Activated T-helper 2 cell treated with anti-CD3 and anti-CD28 coated beads, Interferon-gamma antibody, Interleukin-2, Interleukin-4, amounts not matched to agents 10 μg/mL and 5 μg/mL and 100 μg/mL, durations not matched to agents 14 hours and 24 hours and 36 hours (primary cell): ENCODE data around the gene RBP5. TPM values are rescaled to one million over a fixed set of nuclear protein-coding genes. Genes with fewer than 3 reads are reported as not detected.
A peak's percentile ranks its signal among the peaks of the same experiment; 100 is the strongest.
"Not testable (repeated sequence)": the region's sequence is repeated elsewhere in the genome, so short reads cannot be mapped to it uniquely, and the experiment has no call there.

Experiments used
- DNase-seq: peaks from one replicate; pipeline ENCODE4 v3.0.0; 2021; ENCODE audit warnings: low spot score
- H3K27ac Mint-ChIP-seq: one replicate; pipeline ENCODE4 v1.8.0; 2021; ENCODE audit warnings: mixed read lengths
- H3K27me3 Mint-ChIP-seq: one replicate; pipeline ENCODE4 v1.8.0; 2021; ENCODE audit warnings: low read depth, mixed read lengths
- H3K36me3 Mint-ChIP-seq: one replicate; pipeline ENCODE4 v1.8.0; 2021; ENCODE audit warnings: low read depth, mixed read lengths
- H3K4me1 Mint-ChIP-seq: one replicate; pipeline ENCODE4 v1.8.0; 2021; ENCODE audit warnings: low read depth, mixed read lengths
- H3K4me3 Mint-ChIP-seq: one replicate; pipeline ENCODE4 v1.8.0; 2021; ENCODE audit warnings: low read depth, mild to moderate bottlenecking, moderate library complexity, mixed read lengths
- H3K9me3 Mint-ChIP-seq: one replicate; pipeline ENCODE4 v1.8.0; 2021; ENCODE audit warnings: mixed read lengths
- intact Hi-C: fragments of 100-400 bp; cut with micrococcal nuclease; formaldehyde crosslinking; loops from one replicate; pipeline ENCODE4 v1.15.1; 2023
- total RNA-seq: library from RNA; stranded (reverse); gene quantifications from 2 replicates; pipeline ENCODE4 v1.2.3, GENCODE V29; 2022

The RBP5 gene
- total RNA-seq, 1 donor from 2014 or later, result not detected

- no peaks in the 10 kb centered on the region for H3K27me3 Mint-ChIP-seq
- no peak for DNase-seq
- no peaks in the 10 kb centered on the region for H3K9me3 Mint-ChIP-seq
- peaks cover 44% of the 10 kb centered on the region for H3K36me3 Mint-ChIP-seq
- H3K4me1 Mint-ChIP-seq, result peaks cover 11% of the 10 kb centered on the region
- H3K4me3 Mint-ChIP-seq, result no peak overlapping the region
- intact Hi-C loops, result no loop called here
- H3K27ac Mint-ChIP-seq, result no peak overlapping the region
Observed at GRCh38 chr12:7116196-7116595, 12.5 kb downstream of the RBP5 start.

GRCh38 chr12:7114851-7115250 is 13.8 kb downstream of the RBP5 start:
- no peaks in the 10 kb centered on the region for H3K9me3 Mint-ChIP-seq
- no peak overlapping the region for H3K4me3 Mint-ChIP-seq
- peaks cover 16% of the 10 kb centered on the region for H3K4me1 Mint-ChIP-seq
- no peak for DNase-seq
- H3K27me3 Mint-ChIP-seq, result no peaks in the 10 kb centered on the region
- H3K27ac Mint-ChIP-seq, result no peak overlapping the region
- intact Hi-C loops, result no loop called here
- peaks cover 50% of the 10 kb centered on the region for H3K36me3 Mint-ChIP-seq

- peaks cover 50% of the 10 kb centered on the region for H3K36me3 Mint-ChIP-seq
- no peaks in the 10 kb centered on the region for H3K27me3 Mint-ChIP-seq
- peaks cover 23% of the 10 kb centered on the region for H3K4me1 Mint-ChIP-seq
- no peak for DNase-seq
- H3K27ac Mint-ChIP-seq, result no peak overlapping the region
- H3K4me3 Mint-ChIP-seq, result no peak overlapping the region
- intact Hi-C loops, result no loop called here
- H3K9me3 Mint-ChIP-seq, result no peaks in the 10 kb centered on the region
Observed at GRCh38 chr12:7114008-7114407, 14.7 kb downstream of the RBP5 start.

DNA sequence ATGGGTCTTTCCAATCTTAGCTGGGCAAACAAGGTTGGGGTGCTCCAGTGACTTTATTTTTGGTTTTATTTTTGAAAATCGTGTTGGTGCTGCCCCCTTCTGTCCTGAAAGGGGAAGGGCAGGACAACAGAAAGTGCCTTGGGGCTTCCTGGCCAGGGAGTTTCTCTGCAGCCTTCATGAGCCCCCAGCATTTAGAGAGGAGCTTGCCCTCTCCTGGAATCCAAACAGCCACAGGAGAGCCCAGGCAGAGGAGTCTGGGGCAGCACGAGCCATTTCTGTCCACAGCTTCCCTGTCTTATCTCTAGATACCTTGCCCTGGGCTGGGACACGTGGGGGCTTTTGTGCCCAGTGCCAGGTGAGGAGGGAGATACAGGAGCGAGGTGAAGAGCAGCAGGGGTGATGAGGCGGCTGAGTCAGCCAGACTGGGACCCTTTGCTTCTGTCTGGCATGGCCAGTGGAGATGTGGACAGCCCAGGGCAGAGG is 15.3 kb downstream of the RBP5 start:
- Mint-ChIP-seq H3K4me1 (peaks cover 23% of the 10 kb centered on the region), H3K27me3 (no peaks in the 10 kb centered on the region), H3K36me3 (peaks cover 48% of the 10 kb centered on the region), H3K27ac (peak overlapping the region; percentile 11), H3K9me3 (no peaks in the 10 kb centered on the region), H3K4me3 (no peak overlapping the region)
- intact Hi-C loops, result loop anchor here (1.0 kb wide), 1 partner anchor 94 kb away; no protein-coding TSS in a partner anchor
- DNase-seq, result peak; percentile 35

DNA sequence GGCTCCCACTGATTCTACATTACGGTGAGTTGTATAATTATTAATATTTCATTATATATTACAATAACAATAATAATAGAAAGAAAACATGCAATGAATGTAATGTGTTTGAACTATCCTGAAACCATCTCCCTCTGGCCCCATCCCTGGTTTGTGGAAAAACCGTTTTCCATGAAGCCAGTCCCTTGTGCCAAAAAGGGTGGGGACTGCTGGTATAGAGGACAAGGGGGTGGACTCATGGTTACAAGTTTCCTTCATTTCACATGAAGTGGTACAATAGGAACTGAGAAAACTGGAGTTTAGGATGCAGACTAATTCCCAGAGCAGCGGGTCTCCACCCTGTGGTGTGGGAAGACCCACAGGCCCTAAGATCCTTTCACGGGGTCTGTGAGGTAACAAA is 16.6 kb downstream of the RBP5 start:
- H3K4me3 Mint-ChIP-seq, result no peak overlapping the region
- peaks cover 50% of the 10 kb centered on the region for H3K36me3 Mint-ChIP-seq
- intact Hi-C loops, result no loop called here
- H3K4me1 Mint-ChIP-seq, result peaks cover 31% of the 10 kb centered on the region
- no peaks in the 10 kb centered on the region for H3K27me3 Mint-ChIP-seq
- no peak overlapping the region for H3K27ac Mint-ChIP-seq
- no peaks in the 10 kb centered on the region for H3K9me3 Mint-ChIP-seq
- DNase-seq, result no peak

GRCh38 chr12:7110661-7111060 is 18.0 kb downstream of the RBP5 start:
- no peak overlapping the region for H3K27ac Mint-ChIP-seq
- H3K4me1 Mint-ChIP-seq, result peaks cover 36% of the 10 kb centered on the region
- intact Hi-C loops, result no loop called here
- no peaks in the 10 kb centered on the region for H3K27me3 Mint-ChIP-seq
- H3K9me3 Mint-ChIP-seq, result peaks cover 11% of the 10 kb centered on the region
- peaks cover 55% of the 10 kb centered on the region for H3K36me3 Mint-ChIP-seq
- no peak overlapping the region for H3K4me3 Mint-ChIP-seq
- DNase-seq, result no peak

DNA sequence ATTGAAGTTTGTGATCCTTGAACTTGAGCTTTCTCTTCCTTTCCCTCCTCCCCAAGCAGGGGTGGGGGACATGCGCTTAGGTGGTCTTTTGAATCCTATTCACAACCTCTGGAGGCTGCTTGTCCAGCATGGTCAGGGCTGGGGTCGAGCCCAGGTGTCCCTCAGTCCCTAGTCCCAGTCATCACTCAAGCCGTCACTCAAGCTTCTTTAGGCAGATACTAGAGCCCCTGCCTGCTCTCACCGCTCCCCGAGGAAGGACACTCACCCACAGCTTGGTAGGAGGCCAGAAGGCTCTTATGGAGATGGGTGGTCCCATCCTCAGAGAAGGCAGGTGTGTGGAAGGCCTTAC is 19.1 kb downstream of the RBP5 start:
- Mint-ChIP-seq H3K27ac (peak overlapping the region; percentile 73), H3K4me3 (peak overlapping the region; percentile 91), H3K4me1 (peaks cover 39% of the 10 kb centered on the region), H3K9me3 (peaks cover 14% of the 10 kb centered on the region), H3K36me3 (peaks cover 56% of the 10 kb centered on the region), H3K27me3 (no peaks in the 10 kb centered on the region)
- DNase-seq, result no peak
- intact Hi-C loops, result loop anchor here (1.0 to 5.0 kb wide), 3 partner anchors 90 to 167 kb away; partner anchors contain the start of genes C12orf57, EMG1, PHB2 and RNU7-1

DNA sequence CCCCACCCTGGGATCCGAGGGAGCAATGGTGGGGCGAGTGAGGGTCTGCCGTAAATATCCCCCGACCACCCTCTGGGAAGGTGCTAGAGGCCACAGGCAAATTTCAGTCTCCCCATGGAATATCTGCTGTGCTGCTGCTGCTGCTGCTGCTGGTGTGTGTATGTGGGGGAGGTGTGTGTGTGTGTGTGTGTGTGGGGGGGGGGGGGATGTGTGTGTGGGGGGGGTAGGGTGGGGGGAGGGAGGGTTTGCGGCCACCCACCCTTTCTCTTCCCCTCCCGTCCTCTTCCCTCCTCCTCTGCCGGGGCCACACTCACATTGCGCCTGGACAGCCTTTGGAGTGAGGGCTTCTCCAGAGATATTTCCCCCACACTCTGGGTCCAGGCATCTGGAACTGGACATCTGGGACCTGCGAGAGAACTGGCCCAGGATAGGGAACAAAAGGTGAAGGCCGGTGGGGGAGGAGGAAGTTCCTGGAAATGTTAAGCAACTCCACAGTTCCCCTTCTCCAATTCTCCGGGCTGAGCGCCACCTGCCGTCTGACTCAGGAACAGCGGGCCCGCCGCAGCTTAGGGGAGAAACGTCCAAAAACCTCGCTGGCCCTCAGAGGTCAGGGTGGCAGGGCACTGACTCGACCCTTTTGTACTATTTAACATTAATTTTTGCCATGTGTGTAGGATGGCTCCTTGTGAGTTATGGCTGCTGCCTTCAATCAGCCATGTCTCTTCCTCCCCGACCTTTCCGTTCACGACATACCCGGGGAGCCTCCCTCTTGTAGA is 19.7 kb downstream of the RBP5 start, which contains the start of gene C1RL:
Gene C1RL, minus strand, starts transcription at position 419 of the 776 bp plus-strand sequence. Its CDS starts 34 bp downstream, at position 385.
- Mint-ChIP-seq H3K27ac (peak within 1 kb of the TSS; percentile 89), H3K27me3 (no peaks in the 10 kb centered on the region), H3K4me3 (peak within 1 kb of the TSS; percentile 91), H3K9me3 (peaks cover 14% of the 10 kb centered on the region), H3K36me3 (peaks cover 51% of the 10 kb centered on the region), H3K4me1 (peaks cover 39% of the 10 kb centered on the region)
- peak; percentile 66 for DNase-seq
- intact Hi-C loops, result loop anchor here (1.0 to 5.0 kb wide), 3 partner anchors 90 to 167 kb away; partner anchors contain the start of genes C12orf57, EMG1, PHB2 and RNU7-1

DNA sequence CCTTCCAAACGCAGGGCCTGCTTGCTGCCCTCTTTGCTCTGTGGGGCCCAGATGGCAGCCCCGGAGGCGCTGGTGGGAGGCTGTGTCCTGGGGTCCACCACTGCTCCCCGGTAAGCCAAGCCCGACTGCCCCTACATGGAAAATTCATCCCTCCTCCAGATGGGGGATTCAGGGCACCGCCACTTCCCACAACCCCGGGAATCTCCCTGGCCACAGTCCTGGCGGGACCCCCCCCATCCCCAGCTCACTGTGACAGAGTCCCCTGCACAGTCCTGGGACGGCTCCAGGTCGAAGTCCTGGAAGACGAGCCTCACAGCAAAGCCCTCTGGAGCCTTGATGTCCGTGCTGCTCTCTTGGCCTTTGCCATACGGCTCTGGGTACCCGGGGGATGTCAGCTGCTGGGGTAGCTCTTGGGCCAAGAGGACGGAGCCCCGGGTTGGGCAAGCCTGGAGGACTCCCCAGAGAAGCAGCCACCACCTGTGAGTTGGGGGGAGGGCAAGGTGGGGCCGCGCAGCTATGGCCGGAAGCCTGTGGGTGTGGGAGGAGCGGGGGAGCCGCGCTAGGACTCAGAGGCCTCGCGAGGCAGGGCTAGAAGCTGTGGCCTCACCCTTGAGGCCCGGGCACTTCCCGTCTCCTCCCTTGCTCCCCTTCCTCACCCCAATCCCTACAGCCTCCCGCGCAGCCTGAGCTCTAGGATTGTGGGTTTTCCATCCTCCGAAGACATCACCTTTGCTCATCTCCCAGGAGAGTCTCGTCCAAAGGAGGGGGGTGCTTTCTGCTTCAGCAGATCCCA is 20.5 kb downstream of the RBP5 start:
- no peaks in the 10 kb centered on the region for H3K27me3 Mint-ChIP-seq
- H3K4me3 Mint-ChIP-seq, result peak overlapping the region; percentile 91
- DNase-seq, result peak; percentile 76
- H3K9me3 Mint-ChIP-seq, result peaks cover 14% of the 10 kb centered on the region
- peak overlapping the region; percentile 89 for H3K27ac Mint-ChIP-seq
- H3K36me3 Mint-ChIP-seq, result peaks cover 47% of the 10 kb centered on the region
- intact Hi-C loops, result loop anchor here (2.0 to 5.0 kb wide), 2 partner anchors 137 to 166 kb away; partner anchors contain the start of genes C12orf57, EMG1, PHB2 and RNU7-1
- peaks cover 35% of the 10 kb centered on the region for H3K4me1 Mint-ChIP-seq

- no peaks in the 10 kb centered on the region for H3K27me3 Mint-ChIP-seq
- H3K27ac Mint-ChIP-seq, result peak overlapping the region; percentile 89
- H3K4me1 Mint-ChIP-seq, result peaks cover 35% of the 10 kb centered on the region
- DNase-seq, result no peak
- peaks cover 47% of the 10 kb centered on the region for H3K36me3 Mint-ChIP-seq
- intact Hi-C loops, result loop anchor here (2.0 to 5.0 kb wide), 2 partner anchors 137 to 165 kb away; partner anchors contain the start of genes C12orf57, EMG1, PHB2 and RNU7-1
- peak overlapping the region; percentile 91 for H3K4me3 Mint-ChIP-seq
- peaks cover 14% of the 10 kb centered on the region for H3K9me3 Mint-ChIP-seq
Observed at GRCh38 chr12:7107636-7108002, 21.1 kb downstream of the RBP5 start.

DNA sequence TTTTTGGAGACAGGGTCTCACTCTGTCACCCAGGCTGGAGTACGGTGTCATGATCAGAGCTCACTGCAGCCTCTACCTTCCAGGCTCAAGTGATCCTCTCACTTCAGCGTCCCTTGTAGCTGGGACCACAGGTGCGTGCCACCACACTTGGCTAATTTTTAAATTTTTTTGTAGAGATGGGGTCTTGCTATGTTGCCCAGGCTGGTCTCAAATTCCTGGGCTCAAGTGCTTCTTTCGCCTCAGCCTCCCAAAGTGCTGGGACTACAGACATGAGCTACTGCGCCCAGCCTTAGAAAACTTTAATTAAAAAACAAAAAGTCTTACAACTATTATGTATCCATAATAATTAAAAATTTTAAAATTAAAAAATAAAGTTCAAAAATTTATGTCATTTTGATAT is 21.5 kb downstream of the RBP5 start:
- Mint-ChIP-seq H3K36me3 (peaks cover 50% of the 10 kb centered on the region), H3K4me1 (peaks cover 36% of the 10 kb centered on the region), H3K9me3 (peaks cover 14% of the 10 kb centered on the region)
- not testable (repeated sequence) for H3K27me3 Mint-ChIP-seq, H3K27ac Mint-ChIP-seq, DNase-seq, H3K4me3 Mint-ChIP-seq
- intact Hi-C loops, result loop anchor here (5.0 kb wide), 1 partner anchor 165 kb away; the partner anchor contains the start of genes C12orf57 and RNU7-1

- peaks cover 14% of the 10 kb centered on the region for H3K9me3 Mint-ChIP-seq
- no peak overlapping the region for H3K27ac Mint-ChIP-seq
- peaks cover 51% of the 10 kb centered on the region for H3K36me3 Mint-ChIP-seq
- H3K4me1 Mint-ChIP-seq, result peaks cover 32% of the 10 kb centered on the region
- intact Hi-C loops, result loop anchor here (5.0 kb wide), 1 partner anchor 164 kb away; the partner anchor contains the start of genes C12orf57 and RNU7-1
- no peak for DNase-seq
- peak overlapping the region; percentile 26 for H3K4me3 Mint-ChIP-seq
- H3K27me3 Mint-ChIP-seq, result no peaks in the 10 kb centered on the region
Observed at GRCh38 chr12:7106082-7106481, 22.6 kb downstream of the RBP5 start.
